CD14-positive monocyte (primary cell): ENCODE results near the gene SS18. TPM values are rescaled to one million over a fixed set of nuclear protein-coding genes. Genes with fewer than 3 reads are reported as not detected.
A peak's percentile ranks its signal among the peaks of the same experiment; 100 is the strongest.

Experiments
- DNase-seq, 3 donors: peaks; one replicate each; pipeline ENCODE4 v3.0.0-alpha.2; 2011 to 2022
- H2AFZ ChIP-seq: 2 replicates; pipeline ENCODE4 v1.6.0; 2012; ENCODE audit warnings: mild to moderate bottlenecking, low read depth, low read length, inconsistent platforms; ENCODE audit not compliant: insufficient read depth, poor library complexity, severe bottlenecking
- H3K27ac ChIP-seq, 2 donors: 1 replicate in 1 of 2; 2 replicates in 1 of 2; pipeline ENCODE4 v1.5.1; 2012 to 2013; ENCODE audit warnings: low read length in 2 of 2, control low read depth in 1 of 2, inconsistent platforms in 1 of 2, low read depth in 1 of 2, mild to moderate bottlenecking in 1 of 2
- H3K27me3 ChIP-seq, 2 donors: one replicate each; pipeline versions ENCODE4 v1.6.0 to v1.6.1; 2011 to 2013; ENCODE audit warnings: low read length in 2 of 2; ENCODE audit not compliant: control insufficient read depth in 2 of 2, insufficient read depth in 2 of 2
- H3K36me3 ChIP-seq, 2 donors: replicated peaks in 1 of 2; 1 replicate in 1 of 2; 2 replicates in 1 of 2; pipeline versions ENCODE4 v1.5.1 to v1.6.1; 2012 to 2013; ENCODE audit warnings: low read length in 2 of 2, control low read depth in 1 of 2, inconsistent platforms in 1 of 2, mild to moderate bottlenecking in 1 of 2; ENCODE audit not compliant: insufficient read depth in 2 of 2, control insufficient read depth in 1 of 2
- H3K4me1 ChIP-seq, 2 donors: 1 replicate in 1 of 2; 2 replicates in 1 of 2; pipeline versions ENCODE4 v1.5.1 to v1.6.1; 2012 to 2013; ENCODE audit warnings: low read length in 2 of 2, control low read depth in 1 of 2, inconsistent platforms in 1 of 2, mild to moderate bottlenecking in 1 of 2, moderate library complexity in 1 of 2; ENCODE audit not compliant: insufficient read depth in 2 of 2, control insufficient read depth in 1 of 2
- H3K4me2 ChIP-seq: replicated peaks from 2 replicates; pipeline ENCODE3; 2012; ENCODE audit warnings: low read length, moderate library complexity, mild to moderate bottlenecking; ENCODE audit not compliant: poor library complexity, severe bottlenecking; ENCODE audit errors: extremely low read depth
- H3K4me3 ChIP-seq, 3 experiments: fragments of 200-600 bp in 1 of 3; sonication (generic) in 1 of 3; replicated peaks in 1 of 3; 1 replicate in 2 of 3; 2 replicates in 1 of 3; pipeline ENCODE4 v1.5.1; 2011 to 2013; ENCODE audit warnings: low read length in 3 of 3, mild to moderate bottlenecking in 3 of 3, control low read depth in 2 of 3, low read depth in 2 of 3, inconsistent platforms in 1 of 3, moderate library complexity in 1 of 3
- H3K79me2 ChIP-seq: 2 replicates; pipeline ENCODE4 v1.6.0; 2012; ENCODE audit warnings: mild to moderate bottlenecking, control low read depth, inconsistent platforms, low read length, moderate library complexity; ENCODE audit not compliant: insufficient read depth
- H3K9ac ChIP-seq: 2 replicates; pipeline ENCODE4 v1.6.0; 2017; ENCODE audit warnings: low read length, mild to moderate bottlenecking; ENCODE audit not compliant: insufficient read depth, poor library complexity, severe bottlenecking
- H3K9me3 ChIP-seq, 2 donors: replicated peaks in 1 of 2; 1 replicate in 1 of 2; 2 replicates in 1 of 2; pipeline versions ENCODE4 v1.5.1 to v1.6.1; 2012 to 2013; ENCODE audit warnings: low read length in 2 of 2, control low read depth in 1 of 2; ENCODE audit not compliant: control insufficient read depth in 1 of 2, insufficient read depth in 1 of 2
- H4K20me1 ChIP-seq: 2 replicates; pipeline ENCODE4 v1.6.0; 2012; ENCODE audit warnings: mild to moderate bottlenecking, low read length, control low read depth, moderate library complexity; ENCODE audit not compliant: insufficient read depth
- H3K27ac Mint-ChIP-seq, 7 donors: one replicate each; pipeline ENCODE4 v1.8.0; 2020; ENCODE audit warnings: mild to moderate bottlenecking in 7 of 7, mixed read lengths in 7 of 7, moderate library complexity in 6 of 7, inconsistent platforms in 2 of 7
- H3K27me3 Mint-ChIP-seq, 3 donors: one replicate each; pipeline ENCODE4 v1.8.0; 2021 to 2022; ENCODE audit warnings: low read depth in 3 of 3, mild to moderate bottlenecking in 3 of 3, mixed read lengths in 3 of 3, moderate library complexity in 3 of 3, inconsistent platforms in 1 of 3
- H3K36me3 Mint-ChIP-seq, 2 donors: one replicate each; pipeline ENCODE4 v1.8.0; 2020; ENCODE audit warnings: mixed read lengths in 2 of 2, inconsistent platforms in 1 of 2, mild to moderate bottlenecking in 1 of 2
- H3K4me1 Mint-ChIP-seq: one replicate; pipeline ENCODE4 v1.8.0; 2020; ENCODE audit warnings: mild to moderate bottlenecking, mixed read lengths
- H3K4me3 Mint-ChIP-seq, 2 donors: one replicate each; pipeline ENCODE4 v1.8.0; 2020; ENCODE audit warnings: mild to moderate bottlenecking in 2 of 2, mixed read lengths in 2 of 2, moderate library complexity in 1 of 2
- H3K9me3 Mint-ChIP-seq, 7 donors: one replicate each; pipeline ENCODE4 v1.8.0; 2020 to 2022; ENCODE audit warnings: mixed read lengths in 7 of 7, mild to moderate bottlenecking in 6 of 7, moderate library complexity in 6 of 7, inconsistent platforms in 2 of 7
- CTCF ChIP-seq: fragments of 200-600 bp; IDR thresholded peaks from one replicate; pipeline ENCODE4 v1.8.0; 2022; ENCODE audit warnings: antibody characterized with exemption, mild to moderate bottlenecking
- WGBS: methylation state at CpG from one replicate; pipeline ENCODE4 v1.1.5; 2013; ENCODE audit warnings: missing lambda C conversion rate; ENCODE audit not compliant: insufficient coverage; 5-methylcytosine and 5-hydroxymethylcytosine counted together
- intact Hi-C, 2 donors: fragments of 100-400 bp; cut with micrococcal nuclease; formaldehyde crosslinking; loops; one replicate each; pipeline versions ENCODE4 v1.15.0 to v1.15.1; 2023
- polyA plus RNA-seq, 3 donors: library from polyadenylated mRNA; depleted of rRNA in 1 of 3; unstranded in 2 of 3; stranded (reverse) in 1 of 3; fragments of 300-500 nt in 2 of 3; fragments of >200 nt in 1 of 3; fragmentation: Illumina TruSeq in 2 of 3; gene quantifications; 1 replicate in 2 of 3; 2 replicates in 1 of 3; pipeline ENCODE4 v1.2.3, GENCODE V29; 2012 to 2021

Gene SS18
- polyA plus RNA-seq, 3 donors = 23.0 to 50.5 (median 36.3) TPM

DNA sequence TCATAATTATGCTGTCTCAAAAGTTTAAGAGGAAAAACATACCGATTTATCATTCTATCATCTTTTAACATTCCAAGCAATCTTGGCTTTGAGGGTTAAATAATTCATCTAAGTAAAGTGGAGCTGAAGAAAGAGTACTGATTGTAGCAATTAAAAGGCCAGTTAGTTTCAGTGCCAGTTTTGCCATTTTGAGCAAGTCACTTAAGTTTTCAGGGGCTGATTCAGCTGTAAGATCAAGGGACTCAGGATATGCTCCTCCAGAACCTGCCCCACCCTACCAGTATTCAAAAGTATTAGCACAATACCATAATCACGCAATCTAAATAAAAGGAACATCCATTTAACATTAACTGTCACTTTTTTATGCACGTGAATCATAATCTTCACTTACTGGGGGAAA, 1.9 kb downstream of the SS18 start:
- peak; percentile 4 to 44 (median 8) for DNase-seq
- no peaks in the 10 kb centered on the region for H3K27me3 ChIP-seq
- intact Hi-C loops = no loop called here
- no peaks in the 10 kb centered on the region for H3K27me3 Mint-ChIP-seq
- H3K9me3 ChIP-seq = no peaks in the 10 kb centered on the region
- H4K20me1 ChIP-seq = peaks cover 64% of the 10 kb centered on the region
- H2AFZ ChIP-seq = no peak overlapping the region
- TF ChIP-seq CTCF = no peak
- peak overlapping the region; percentile 85 for H3K4me2 ChIP-seq
- H3K4me1 ChIP-seq = peaks cover 20 to 26% of the 10 kb centered on the region in 2 donors
- peaks cover 26 to 27% of the 10 kb centered on the region in 2 donors for H3K36me3 Mint-ChIP-seq
- H3K4me1 Mint-ChIP-seq = peaks cover 23% of the 10 kb centered on the region
- H3K4me3 ChIP-seq = peak overlapping the region in 1 of 3 experiments; percentile 99
- H3K9ac ChIP-seq = no peak overlapping the region
- H3K27ac ChIP-seq = peak overlapping the region in 1 of 2 donors; percentile 99
- H3K36me3 ChIP-seq = peaks cover 27 to 38% of the 10 kb centered on the region in 2 donors
- H3K27ac Mint-ChIP-seq = peak overlapping the region in 1 of 7 donors; percentile 20
- H3K79me2 ChIP-seq = peaks cover 60% of the 10 kb centered on the region
- no CpG with 5 or more reads among the region's 3 CpGs for WGBS
- H3K9me3 Mint-ChIP-seq = peaks cover 0 to 3% (median 0%) of the 10 kb centered on the region in 7 donors
- H3K4me3 Mint-ChIP-seq = peak overlapping the region; percentile 98

DNA sequence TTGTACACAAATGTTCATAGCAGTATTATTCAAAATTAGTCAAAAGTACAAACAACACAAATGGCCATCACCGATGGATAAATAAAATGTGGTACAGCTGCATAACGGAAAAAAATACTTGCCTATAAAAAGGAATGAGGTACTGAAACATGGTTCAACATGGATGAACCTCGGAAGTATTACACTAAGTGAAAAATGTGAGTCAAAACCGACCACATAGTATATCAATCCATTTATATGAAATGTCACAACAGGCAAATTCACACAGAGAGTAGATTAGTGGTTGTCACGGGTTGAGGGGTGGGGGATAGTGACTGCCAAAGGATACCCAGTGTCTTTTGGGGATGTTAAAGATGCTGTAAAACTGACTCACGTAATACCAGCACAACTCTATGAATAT, 3.5 kb downstream of the SS18 start:
- Histone ChIP-seq H3K4me3 (no peak overlapping the region), H3K4me1 (peaks cover 20 to 26% of the 10 kb centered on the region in 2 donors), H3K4me2 (no peak overlapping the region), H3K27ac (no peak overlapping the region), H3K9me3 (no peaks in the 10 kb centered on the region), H4K20me1 (peaks cover 70% of the 10 kb centered on the region), H3K9ac (no peak overlapping the region), H3K27me3 (no peaks in the 10 kb centered on the region), H3K36me3 (peaks cover 42 to 54% of the 10 kb centered on the region in 2 donors), H2AFZ (no peak overlapping the region), H3K79me2 (peaks cover 63% of the 10 kb centered on the region)
- Mint-ChIP-seq H3K9me3 (peaks cover 0 to 3% (median 0%) of the 10 kb centered on the region in 7 donors), H3K36me3 (peaks cover 37% of the 10 kb centered on the region in 2 donors), H3K4me1 (peaks cover 23% of the 10 kb centered on the region), H3K27ac (no peak overlapping the region), H3K27me3 (no peaks in the 10 kb centered on the region), H3K4me3 (no peak overlapping the region)
- DNase-seq = no peak
- no peak for TF ChIP-seq CTCF
- no CpG with 5 or more reads among the region's 6 CpGs for WGBS
- intact Hi-C loops = no loop called here
